Fibroblast of skin of right quadriceps (primary cell): Measurements from ENCODE around the gene GKN2.
"Not testable (repeated sequence)": the region's sequence is repeated elsewhere in the genome, so short reads cannot be mapped to it uniquely, and the experiment has no call there.

Experiments
- DNase-seq: peaks from one replicate; pipeline ENCODE4 v3.0.0-alpha.2; 2013

GKN2 gene

DNA sequence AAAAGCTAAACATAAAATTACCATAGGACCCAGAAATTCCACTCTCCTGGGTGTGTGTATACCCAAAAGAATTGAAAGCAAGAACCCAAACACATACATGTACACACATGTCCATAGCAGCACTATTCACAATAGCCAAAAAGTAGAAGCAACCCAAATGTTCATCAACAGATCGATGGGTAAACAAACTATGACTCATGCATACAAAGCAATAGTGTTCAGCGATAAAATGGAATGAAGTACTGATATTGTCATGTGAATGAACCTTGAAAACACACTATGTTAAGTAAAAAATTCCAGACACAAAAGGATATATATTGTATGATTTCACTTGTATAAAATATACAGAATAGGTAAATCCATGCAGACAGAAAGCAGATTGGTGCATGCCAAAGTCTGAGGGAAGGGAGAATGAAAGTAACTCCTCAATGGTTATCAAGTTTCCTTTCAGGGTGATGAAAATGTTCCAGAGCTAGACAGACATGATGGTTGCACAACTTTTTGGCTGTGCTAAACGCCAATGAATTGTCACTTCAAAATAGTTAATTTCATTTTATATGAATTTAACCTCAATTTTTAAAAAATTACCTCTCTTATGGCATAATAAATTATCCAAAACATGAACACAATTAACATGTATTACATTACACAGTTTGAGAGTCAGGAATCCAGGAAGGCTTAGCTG, 35.5 kb downstream of the GKN2 start:
- DNase-seq = no peak

DNA sequence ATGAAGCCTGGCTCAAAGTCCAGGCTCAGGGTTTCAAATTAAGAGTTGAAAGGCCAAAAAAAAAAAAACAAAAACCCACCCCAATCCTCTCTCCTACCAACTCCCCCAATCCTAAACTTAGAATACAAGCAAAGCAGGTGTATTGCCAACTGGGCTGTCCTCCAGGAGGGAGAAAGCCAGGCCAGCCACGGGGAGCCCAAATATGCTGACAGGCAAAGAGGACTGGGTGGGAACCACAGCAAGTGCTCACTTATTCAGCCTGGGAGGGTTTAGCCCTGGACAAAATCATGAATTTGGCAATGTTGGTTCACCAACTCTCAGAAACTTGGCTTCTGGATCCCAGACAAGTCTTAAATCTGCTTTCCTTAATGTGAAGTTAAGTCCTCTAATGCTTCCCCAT, 36.5 kb downstream of the GKN2 start:
- DNase-seq = no peak

DNA sequence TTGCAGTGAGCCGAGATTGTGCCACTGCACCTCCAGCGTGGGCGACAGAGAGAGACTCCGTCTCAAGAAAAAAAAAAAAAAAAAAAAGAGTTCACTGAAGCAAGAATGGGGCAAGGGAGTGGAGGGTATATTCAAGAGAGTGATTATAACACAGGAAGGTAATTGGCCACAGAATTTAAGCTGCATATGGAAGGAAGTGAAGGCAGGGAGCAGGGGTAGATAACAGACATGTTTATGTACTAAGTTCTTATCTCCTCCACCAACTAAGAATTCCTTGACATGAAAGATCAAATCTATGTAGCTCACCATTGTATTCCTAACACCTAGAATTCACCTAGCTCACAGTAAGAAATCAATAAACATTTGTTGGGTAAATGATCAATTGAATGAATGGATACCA, 37.3 kb downstream of the GKN2 start:
- no peak for DNase-seq

DNA sequence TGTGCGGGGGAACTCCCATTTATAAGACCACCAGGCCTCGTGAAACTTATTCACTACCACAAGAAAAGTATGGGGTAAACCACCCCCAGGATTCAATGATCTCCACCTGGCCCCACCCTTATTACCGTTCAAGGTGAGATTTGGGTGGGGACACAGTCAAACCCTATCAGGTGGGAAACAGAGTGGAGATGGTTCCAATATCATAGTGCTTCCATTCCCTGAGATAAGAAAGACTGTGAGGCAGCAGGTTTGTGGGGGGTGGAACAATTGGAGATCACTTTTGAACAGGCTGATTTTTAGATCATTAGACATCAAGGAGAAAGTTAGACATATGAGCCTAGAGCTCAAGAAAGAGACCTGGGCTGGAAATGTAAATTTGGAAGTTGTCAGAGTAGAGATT, 39.3 kb downstream of the GKN2 start:
- no peak for DNase-seq

DNA sequence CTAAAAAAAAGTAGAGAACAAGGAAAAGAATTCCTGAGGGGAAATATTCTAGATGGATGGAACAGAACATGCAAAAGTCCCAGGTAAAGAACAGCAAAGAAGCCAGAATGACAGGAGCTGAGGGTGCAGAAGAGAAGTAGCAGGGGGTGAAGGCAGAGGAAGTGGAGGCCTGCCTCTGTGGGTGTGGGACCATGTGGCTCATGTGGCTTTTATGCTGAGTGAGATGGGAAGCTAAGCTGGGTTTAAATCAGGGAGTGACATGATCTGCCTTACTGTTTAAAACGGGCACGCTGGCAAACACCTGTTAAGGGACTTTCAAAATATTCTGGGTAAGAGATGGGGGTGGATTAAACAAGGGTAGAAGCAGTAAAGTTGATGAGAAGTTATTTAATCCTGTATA, 40.0 kb downstream of the GKN2 start:
- no peak for DNase-seq

DNA sequence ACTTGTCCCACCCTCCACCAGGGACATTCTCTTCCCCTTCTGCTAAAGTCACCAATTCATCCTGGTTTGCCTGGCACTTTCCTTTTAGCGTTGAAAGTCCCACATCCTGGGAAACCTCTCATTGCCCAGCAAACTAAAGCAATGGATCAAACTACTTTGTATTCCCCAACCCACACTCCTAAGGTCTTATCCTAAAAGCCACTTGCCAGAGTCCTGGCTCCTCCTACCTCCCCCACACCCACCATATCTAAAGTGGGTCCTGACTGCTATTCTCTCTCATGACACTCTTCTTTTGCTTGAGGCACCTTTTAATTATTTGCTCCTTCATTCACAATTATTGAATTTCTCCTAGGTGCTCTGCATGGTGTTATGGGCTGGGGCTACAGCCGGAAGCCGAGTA, 40.6 kb downstream of the GKN2 start:
- DNase-seq = no peak

DNA sequence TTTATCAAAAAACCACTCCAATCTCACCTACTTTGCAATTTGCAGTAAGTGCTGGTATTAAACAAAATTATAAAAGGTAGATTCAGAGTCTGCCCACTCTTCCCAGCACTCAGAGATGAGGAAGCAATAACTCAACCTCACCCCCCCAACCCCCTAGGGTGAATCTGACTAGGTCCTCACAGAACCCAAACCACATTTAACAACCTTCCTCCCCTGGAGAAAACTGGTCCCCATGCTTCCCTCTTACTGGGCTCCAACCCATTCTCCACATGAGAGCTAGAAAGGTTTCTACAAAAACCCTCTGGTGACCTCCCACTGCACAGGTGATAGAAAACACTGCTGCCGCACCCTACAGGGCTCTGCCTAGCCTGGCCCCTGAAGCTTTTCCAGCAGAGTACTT, 41.0 kb downstream of the GKN2 start:
- DNase-seq = no peak

DNA sequence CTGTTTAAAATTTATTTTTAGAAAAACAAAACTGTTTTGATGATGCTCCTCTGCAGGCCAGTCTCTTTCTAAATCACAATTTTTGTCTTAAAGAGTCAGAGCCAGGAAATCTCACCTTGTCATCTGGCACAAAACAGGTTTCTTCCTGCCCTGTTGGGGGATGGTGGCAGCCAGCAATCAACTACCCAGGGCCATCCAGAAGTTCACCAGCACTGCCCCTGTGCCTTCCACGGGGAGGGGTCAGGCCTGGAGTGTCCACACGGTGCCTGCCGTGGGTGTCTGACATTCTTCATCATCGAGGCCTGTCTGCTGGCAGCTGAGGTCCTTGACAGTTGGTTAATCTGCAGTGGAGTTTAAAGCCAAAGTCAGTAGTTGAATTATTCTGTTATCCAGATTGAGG, 41.4 kb downstream of the GKN2 start:
- no peak for DNase-seq

DNA sequence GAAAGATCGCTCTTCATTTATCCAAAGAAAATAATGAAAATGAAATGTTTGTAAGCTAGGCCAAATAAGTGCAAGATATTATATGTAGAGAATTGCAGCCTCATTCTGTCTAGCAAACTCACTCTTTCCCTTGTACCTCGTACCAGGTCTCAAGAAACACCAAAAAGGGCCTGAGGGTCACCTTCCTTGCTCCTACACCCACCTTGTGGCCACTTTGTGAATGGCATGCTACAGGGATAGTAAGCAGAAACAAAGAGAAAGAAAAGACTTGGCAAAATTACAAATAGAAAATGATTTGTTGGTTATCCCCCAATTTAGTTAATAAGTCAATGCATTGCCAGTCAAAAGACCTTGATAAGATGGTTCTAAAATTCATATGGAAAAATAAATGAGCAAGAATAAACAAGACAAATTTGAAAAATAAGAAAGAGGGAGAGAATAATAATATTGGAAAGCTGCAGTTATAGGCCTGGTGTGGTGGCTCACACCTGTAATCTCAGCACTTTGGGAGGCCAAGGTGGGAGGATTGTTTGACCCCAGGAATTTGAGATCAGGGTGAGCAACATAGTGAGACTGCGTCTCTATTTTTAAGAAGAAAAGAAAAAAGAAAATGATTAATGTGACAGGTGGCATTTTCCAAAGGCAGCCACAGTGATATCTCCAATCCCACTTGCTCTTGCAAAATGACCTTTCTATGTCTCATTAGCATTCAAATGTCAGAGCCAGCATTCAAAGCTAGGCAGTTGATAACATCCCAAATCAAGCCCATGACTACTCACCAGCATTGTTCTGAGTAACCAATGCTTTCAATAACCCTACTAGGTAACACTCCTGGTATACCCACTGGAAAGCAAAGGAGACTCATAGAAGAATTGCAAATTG, 42.7 kb downstream of the GKN2 start:
- peak; percentile 60 for DNase-seq

DNA sequence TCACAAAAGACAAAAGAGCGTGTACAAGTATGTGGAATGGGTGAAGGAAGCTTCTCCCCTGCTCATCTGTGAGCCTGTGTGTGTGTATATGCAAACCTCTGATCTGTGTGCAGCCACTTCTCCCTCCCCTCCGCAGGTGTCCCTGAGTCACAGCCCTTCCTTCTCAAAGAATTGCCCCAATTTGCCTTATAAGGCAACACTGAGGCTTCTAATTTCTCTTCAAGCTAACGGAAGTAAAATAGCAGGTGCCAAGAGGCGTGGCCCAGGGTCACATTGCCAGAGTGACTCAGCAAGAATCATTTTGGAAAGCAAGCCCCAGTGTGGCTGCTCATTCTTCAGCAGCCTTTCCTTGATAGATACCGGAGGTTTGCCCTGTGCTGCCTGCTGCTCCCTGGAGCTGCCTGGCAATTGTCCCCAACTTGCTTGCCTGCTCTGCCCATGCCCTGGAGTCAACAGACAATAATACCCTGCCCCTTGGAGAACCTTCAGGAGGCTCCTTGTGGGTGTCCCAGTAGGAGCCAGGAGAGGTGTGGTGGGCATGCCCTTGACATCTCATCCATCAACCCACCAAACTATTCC, 44.2 kb downstream of the GKN2 start:
- peak; percentile 48 for DNase-seq

DNA sequence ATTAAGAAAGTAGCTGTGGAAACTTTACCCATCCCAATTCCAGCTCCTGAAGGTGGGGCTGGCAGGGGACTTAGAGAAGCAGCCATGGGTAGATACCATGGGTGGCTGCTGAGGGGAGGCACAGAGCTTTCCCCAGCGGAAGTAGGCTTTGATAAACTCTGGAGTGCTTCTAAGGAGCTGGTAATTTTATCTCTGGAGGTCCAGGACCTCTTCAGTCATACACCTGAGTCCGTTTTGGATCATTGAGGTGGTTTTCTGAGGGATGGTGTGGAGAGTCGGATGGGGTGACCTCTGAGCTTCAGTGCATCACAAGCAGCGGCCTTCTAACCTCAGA, 44.8 kb downstream of the GKN2 start:
- no peak for DNase-seq

DNA sequence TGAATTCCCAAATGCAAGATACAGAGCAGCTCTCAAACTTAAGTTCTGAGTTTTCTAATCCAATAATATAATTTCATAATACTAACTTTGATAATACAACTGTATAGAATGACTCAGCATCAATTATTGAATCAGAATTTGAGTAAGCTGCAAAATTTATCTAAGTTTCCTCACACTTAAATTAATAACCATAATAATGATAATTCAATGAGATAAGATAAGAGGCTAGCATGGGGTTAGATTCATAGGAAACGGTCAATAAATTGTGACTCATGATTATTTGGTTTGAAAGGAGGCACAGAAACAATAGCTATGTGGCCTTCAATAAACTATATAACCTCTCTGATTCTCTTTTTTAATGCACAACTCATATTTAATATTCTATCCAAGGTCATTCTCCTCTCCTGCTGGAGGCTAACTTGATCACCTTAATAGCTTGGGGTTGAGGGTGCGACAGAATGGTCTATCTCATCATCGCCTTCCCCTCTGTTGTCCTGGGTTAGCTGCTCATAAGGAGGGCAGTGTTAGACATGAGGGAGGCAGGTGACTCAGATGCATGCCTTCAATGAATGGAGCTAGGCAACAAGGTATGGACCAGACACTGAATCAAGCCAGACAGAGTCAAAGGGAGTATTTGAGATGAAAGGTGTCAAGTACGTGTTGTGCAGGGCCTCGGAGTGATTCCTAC, 45.3 kb downstream of the GKN2 start:
- no peak for DNase-seq

DNA sequence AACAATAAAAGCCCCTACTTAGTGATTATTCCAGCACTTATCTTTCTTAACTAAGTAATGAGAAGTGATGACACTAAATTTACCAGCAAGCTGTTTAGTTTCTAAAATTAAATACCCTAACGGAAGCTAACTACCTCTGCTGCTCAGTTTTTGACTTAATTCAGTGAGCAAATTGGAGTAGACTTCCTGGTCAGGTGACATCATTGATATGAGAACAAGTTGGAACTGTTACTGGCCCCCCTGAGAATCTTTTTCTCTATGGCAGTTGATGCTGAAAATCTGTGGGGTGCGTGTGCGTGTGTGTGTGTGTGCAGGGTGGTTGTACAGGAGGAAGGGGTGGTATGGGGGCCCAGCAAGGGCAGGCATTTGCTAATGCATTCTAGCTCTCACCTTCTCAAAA, 46.0 kb downstream of the GKN2 start:
- DNase-seq = no peak

DNA sequence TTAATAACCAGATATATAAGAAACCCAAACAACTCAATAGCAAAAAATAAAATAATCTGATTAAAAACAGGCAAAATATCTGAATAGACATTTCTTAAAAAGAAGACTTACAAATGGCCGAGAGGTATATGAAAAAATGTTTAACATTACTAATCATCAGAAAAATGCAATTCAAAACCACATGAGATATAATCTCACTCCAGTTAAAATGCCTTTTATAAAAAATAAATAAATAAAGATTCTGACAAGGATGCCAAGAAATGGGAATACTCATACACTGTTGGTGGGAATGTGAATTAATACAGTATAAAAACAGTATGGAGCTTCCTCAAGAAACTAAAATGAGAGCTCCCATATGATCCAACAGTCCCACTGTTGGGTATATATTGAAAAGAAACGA, 47.6 kb downstream of the GKN2 start:
- DNase-seq = peak; percentile 9

DNA sequence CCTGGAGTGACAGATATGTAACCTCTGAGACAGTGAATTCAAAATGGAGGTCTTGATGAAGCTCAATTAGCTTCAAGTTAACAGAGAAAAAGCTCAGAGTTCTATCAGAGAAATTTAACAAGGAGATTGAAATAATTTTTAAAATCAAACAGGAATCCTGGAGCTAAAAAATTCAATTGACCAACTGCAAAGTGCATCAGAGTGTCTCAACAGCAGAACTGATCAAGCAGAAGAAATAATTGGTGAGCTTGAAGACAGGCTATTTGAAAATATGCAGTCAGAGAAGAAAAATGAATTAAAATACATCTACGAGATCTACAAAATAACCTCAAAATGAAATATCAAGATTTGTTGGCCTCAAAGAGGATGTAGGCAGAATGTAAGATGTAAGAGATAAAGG, 51.1 kb downstream of the GKN2 start:
- DNase-seq = no peak

DNA sequence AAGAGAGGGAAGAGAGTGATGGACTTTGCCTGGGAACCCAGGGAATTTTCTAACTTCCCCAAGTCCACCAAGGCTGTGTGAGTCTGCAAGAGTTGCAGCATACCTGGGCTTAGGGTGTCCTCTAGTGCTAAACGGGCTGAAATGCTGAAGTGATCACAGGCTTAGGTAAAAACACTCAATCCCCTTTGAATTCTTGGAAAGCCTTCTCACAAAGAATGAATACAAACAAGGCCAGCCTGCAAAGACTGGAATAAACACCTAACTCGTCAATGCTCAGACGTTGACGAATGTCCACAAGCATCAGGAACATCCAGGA, 51.5 kb downstream of the GKN2 start:
- peak; percentile 15 for DNase-seq

DNA sequence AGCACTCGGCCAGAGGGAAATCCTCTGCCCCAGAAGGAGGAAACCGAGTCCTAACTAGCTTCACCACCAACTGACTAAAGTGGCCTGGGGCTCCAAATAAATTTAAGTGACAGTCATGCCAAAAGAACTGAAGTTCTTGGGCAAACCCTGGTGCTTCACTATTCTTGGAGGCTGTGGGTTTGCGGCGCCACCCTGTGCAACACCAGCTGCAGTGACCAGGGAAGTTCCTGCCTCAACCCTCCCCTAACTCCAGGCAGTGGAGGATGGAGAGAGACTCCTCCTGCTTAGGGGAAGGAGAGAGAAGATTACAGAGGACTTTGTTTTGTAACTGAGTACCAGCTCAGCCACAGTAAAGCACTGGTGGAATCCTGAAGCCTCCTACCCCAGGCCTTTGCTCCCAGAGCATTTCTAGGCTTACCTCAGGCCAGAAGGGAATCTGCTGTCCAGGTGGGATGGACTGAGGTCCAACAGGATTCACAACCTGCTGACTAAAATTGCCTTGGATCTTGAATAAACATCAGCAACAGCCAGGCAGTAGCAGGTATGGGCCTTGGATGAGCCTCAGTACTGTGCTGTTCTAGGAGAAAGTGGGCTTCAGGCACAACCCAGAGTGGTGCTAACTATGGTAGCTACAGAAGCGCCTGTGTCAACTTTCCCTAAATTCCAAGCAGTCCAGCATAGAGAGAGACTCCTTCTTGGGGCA, 52.0 kb downstream of the GKN2 start:
- no peak for DNase-seq

DNA sequence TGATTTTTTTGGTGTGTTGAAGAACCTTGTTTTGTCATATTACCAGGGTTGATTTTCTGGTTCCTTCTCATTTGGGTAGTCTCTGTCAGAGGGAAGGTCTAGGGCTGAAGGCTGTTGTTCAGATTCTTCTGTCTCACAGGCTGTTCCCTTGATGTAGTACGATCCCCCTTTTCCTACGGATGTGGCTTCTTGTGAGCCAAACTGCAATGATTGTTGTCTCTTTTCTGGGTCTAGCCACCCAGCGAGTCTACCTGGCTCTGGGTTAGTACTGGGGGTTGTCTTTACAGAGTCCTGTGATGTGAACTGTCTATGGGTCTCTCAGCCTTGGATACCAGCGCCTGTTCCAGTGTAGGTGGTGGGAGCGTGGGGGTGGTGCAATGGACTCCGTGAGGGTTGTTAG, 56.7 kb downstream of the GKN2 start:
- not testable (repeated sequence) for DNase-seq
